HTERT RPE-1 (cell line): Measurements from ENCODE around the gene CEP95.
"Not testable (repeated sequence)": the region's sequence is repeated elsewhere in the genome, so short reads cannot be mapped to it uniquely, and the experiment has no call there.

Source experiments
- in situ Hi-C: fragments of 300-500 bp; cut with MboI; formaldehyde crosslinking; loops from 4 replicates; pipeline ENCODE4 v1.14.3; 2020; ENCODE audit warnings: low sequenced_read_pairs

Gene CEP95, protein sequence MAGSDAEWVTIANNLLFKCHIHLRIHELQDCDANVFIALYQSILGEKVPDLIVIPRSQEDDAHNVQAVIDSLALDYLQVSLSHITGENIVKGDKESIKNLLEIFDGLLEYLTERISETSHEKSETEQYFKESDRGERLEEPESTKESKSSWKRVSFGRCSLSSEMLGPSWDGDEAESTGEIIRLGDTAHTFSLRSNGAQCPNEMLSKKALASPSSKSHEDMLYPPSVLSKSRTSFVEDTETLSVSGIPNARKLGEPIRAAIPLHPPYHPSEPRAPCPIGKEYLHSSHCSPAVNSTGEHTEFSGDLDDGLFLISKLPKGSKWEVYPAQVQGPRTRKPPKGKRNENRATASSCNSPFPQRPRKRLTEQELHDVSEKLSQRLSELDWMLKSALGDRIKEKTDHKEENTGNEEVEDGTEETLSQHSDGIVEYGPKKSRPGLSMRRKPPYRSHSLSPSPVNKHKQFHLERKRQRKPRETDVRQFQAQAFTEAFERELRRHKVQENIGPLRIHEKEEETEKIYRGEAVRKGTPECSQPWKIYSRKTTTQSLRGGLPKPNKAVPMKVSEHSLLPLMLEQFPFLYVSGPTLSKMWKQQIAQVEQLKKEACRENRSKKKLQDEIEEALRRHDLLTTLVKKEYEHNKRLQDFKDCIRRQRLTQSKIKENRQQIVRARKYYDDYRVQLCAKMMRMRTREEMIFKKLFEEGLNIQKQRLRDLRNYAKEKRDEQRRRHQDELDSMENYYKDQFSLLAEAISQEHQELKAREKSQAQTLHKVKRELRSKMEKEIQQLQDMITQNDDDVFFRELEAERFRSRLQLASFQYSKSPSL

DNA sequence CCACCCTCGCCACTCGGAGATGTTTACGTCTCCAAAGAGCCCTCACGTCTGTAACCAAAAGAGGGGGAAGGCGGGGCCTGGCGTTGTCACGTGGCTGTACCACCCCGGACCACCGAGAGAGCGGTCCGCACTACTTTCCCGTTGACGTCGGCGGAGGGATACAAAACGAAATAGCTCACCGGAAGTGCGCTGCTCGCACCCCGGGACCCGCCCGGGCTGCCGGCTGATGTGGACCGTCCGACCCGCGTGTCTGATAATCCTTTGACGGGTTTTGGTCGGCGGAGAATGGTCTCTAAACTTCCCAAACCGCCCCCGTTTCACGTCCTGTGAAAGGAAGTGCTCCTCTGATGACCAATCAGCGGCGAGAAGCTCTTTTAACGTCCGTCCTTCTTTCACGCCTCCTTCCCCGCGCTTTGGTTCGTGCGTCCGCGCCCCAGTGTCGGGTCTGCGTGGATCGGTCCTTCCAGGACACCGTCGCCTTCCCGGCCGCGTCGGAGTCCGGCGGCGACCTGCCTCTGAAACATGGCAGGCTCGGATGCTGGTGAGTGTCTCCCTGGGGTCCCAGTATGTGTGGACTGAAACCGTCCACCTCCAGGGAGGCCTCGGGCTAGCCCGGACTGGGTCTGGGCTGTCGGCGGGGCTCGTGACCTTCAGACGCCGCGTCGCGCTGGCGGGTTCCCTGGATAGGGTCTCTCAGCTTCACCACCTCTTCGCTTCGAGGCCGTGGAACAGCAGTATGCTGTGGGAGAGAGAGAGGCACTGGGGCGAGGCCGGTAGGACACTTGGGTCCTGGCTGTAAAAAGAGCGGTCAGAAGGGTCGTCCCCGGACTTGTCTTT is at the start of gene CEP95:
Gene CEP95 (plus strand): TSS at position 402 of the 837 bp plus-strand sequence. CDS start 121 bp downstream, at position 523.
- in situ Hi-C loops: no loop called here

DNA sequence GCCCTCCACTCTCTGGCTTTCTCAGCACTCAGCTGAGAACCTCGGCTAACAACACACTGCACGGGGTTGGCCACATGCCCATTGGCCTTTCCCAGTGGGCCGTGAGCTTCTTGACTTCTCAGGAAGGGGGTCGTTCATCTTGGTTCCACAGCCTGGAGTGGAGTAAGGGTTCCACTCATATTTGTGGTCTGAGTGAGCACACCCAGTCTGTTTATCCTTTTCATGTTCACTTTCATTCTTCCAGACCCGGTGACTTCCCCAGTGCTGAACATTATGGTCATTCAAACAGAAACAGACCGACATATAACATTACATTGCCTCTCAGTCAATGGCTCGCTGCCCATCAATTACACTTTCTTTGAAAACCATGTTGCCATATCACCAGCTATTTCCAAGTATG is 49.6 kb upstream of the CEP95 start:
- in situ Hi-C loops: no loop called here

DNA sequence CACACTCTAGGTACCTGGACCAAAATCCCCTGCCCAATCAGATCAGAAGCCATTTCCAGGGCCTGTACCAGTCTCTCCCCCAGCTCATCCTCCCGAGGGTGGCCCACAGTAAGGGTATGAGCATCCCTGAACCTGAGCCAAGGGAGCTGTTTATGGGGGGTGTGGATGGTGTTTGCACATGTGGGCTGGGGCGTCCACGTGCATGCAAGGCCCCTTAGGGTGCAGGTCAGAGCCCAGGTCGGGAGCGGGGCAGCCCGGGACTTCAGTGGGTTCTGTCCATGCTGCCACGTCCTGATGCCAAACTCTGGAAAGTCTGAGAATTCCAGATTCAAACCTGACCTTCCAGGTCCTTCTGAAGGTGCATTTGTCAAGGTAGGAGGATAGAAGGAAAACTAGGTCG is 48.0 kb upstream of the CEP95 start:
- in situ Hi-C loops: no loop called here

DNA sequence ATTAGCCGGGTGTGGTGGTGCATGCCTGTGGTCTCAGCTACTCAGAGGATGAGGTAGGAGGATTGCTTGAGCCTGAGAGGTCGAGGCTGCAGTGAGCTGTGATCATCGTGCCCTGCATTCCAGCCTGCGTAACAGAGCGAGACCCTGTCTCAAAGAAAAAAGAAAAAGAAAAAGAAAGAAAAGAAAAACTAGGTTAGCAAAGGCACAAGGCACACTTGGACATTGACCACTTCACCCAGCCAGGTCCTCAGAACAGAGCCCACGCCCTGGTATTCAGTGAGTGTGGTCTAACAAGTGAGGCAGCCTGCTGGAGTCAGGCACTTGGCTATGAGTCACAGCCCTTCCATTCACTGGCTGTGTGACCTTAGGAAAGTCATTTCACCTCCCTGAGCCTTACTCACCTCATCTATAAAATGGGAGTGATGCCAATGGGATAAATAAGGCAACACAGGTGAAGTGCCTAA is 47.5 kb upstream of the CEP95 start:
- in situ Hi-C loops: no loop called here

DNA sequence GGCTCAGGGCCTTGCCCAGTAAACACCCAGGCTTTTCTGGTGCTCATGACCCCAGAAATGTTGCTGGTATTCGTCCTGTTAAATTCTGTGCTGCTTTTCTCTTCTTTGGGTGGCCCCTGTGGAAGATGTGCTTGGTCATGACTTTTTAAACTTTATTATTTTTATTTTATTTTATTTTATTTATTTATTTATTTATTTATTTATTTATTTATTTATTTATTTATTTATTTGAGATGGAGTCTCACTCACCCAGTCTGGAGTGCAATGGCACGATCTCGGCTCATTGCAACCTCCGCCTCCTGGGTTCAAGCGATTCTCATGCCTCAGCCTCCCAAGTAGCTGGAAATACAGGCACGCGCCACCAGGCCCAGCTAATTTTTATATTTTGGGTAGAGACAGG is 47.0 kb upstream of the CEP95 start:
- in situ Hi-C loops: not testable (repeated sequence)

DNA sequence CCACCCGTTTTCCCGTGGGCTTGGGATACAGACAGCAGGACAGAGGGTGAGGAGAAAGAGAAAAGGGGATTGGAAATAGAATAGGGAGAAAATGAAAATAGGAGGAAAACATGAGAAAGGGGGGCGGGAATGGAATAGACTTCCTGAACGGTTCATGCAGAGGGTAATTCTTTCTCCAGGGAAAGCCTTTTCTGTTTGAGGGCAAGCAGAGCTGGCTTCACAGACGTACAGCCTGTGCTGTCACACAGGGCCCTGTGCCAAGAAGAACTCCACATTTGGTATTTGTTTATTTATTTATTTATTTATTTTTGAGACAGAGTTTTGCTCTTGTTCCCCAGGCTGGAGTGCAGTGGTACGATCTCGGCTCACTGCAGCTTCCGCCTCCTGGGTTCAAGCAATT is 45.8 kb upstream of the CEP95 start:
- in situ Hi-C loops: no loop called here

DNA sequence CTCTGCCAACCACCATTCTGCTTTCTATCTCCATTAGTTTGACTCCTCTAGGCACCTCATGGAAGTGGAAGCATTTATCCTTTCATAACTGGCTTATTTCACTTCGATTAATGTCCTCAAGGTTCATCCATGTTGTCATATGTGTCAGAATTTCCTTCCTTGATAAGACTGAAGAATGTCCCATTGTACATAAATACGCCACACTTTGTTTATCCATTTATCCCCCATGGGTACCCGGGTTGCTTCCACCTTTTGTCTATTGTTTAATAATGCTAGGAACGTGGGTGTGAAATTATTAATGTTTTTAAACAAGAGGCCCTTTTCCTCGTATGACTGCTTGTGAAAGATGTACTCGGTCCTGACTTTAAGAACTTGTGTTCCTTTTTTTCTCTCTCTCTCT is 45.0 kb upstream of the CEP95 start:
- in situ Hi-C loops: no loop called here

DNA sequence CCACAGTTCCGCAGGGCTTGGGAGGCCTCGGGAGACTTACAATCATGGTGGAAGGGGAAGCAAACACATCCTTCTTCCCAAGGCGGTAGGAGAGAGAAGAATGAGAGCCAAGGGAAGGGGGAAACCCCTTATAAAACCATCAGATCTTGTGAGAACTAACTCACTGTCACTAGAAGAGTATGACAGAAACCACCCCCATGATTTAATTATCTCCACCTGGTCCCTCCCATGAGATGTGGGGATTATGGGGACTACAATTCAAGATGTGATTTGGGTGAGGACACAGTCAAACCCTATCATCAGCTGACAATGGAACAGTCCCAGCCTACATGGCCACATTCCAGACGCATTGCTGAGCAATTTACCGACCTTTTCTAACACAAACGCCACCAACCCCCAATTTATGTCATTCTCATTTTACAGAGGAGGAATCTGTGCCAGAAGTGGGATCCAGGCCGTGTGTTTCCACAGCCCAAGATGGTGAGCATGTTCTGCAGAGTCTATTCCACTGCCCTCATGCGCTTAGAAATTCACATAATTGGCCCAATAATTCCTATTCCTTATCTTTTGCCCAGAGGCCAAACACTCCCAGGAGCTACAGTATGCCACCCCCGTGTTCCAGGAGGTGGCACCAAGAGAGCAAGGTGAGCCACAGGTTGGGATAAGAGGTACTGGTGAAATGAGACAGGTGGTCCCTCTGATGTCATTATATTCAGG is 40.6 kb upstream of the CEP95 start:
- in situ Hi-C loops: no loop called here

DNA sequence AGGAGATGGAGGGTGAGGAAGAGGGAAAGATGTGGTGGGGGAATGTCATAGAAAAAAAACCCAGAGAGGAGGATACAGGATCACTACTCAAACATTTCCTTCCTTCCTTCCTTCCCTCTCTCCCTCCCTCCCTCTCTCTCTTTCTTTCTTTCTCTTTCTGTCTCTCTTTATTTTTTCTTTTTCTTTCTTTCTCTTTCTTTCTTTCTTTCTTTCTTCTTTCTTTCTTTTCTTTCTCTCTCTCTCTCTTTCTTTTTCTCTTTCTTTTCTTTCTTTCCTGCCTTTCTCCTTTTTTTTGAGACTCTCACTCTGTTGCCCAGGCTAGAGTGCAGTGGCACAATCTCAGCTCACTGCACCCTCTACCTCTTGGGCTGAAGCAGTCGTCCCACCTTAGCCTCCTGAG is 39.9 kb upstream of the CEP95 start:
- in situ Hi-C loops: not testable (repeated sequence)

DNA sequence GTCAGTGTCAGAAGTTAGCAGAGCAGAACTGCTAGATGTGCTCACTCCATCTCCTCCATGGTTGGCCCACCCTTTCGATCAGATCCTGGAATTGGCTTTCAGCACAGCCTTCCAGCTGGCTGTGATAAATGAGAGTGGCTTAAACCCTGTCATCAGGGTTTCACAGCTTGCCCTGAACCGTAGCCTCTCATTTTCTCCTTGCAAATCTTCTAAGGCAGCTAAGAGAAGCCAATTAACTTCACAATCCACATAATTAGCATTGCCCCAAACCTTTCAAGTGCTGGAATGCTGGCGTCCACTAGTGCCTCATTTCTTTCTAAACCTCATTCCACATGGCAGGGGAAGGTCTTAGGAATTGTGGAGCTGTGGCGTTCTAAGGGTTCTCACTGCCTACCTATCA is 36.2 kb upstream of the CEP95 start:
- in situ Hi-C loops: no loop called here

DNA sequence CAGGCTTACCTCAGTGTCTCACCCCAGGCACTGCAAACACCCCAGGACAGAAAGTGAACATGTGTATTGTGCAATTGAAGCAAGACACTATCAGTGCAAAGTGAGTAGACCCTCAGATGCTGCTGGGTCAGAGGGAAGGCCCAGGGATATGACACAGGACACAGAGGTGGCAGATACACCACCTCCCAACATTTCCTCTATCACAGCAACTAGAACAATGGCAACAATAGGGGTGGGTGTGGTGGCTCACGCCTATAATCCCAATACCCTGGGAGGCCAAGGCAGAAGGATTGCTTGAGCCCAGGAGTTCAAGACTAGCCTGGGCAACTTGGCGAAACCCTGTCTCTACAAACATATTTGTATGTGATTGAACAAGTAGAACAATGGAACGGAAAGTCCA is 35.3 kb upstream of the CEP95 start:
- in situ Hi-C loops: no loop called here

DNA sequence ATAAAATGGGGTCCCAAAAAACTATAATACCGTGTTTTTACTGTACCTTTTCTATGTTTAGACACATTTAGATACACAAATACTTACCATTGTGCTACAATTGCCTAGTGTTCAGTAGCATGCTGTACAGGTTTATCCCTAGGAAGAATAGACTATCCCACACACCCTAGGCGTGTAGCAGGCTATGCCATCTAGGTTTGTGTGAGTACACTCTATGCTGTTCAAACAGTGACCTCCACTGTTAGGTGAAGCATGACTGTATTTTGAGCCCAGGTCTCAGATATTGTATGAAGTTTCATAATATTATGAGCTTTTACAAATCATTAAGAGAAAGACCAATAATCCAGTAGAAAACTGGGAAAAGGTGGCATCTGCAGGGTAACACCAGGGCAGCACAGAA is 34.2 kb upstream of the CEP95 start:
- in situ Hi-C loops: no loop called here

DNA sequence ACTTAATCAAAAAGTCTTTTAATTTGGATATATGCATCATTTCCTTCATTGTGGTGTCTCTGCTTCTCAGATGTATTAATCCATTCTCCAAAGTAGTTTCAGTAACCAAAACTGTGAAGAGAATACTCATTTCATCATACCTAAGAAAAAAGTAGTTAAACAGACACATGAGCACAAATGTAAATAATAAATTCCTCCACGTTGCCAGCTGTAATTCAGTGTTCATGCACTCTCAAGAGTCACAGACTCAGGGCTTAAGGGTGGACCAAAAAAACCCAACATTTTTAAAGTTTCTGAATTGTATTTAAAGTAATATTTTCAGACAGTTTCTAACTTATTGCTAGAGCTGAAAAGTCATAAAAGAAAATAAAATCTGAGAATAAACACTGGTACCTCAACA is 28.9 kb upstream of the CEP95 start:
- in situ Hi-C loops: no loop called here

DNA sequence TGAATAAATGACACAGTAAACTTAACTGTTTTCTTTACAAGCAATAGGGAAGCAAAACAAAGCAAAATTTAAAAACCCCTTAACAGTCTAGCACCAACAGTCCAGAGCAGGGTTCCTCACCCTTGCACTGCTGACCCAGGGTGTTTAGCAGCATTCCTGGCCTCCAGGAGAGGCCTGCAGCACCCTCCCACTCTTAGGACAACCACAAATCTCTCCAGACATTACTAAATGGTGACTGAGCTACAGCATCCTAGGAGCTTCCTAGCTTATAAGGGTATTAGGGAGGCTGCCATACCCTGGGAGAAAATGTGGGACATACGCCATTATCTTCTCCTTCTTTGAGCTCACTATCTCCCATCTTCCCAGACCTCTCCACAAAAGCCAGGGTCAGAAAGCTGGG is 25.8 kb upstream of the CEP95 start:
- in situ Hi-C loops: no loop called here

DNA sequence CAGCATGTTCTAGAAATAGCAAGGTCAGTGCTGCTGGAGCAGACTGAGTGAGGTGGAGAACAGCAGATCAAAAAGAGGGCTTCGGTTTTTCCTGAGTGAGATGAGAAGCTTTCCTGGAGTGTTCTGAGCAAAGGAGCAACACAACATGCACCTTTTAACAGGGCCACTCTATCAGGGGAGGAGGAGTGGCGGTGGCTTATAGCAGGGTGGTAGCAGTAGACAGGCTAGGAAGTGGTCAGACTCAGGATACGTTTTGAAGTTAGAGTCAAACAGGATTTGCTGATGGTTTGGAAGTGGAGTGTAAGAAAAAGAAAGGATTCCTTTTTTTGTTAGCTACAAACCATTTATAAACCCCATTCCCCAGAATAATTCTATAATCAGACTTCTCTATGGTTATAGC is 22.4 kb upstream of the CEP95 start:
- in situ Hi-C loops: no loop called here

DNA sequence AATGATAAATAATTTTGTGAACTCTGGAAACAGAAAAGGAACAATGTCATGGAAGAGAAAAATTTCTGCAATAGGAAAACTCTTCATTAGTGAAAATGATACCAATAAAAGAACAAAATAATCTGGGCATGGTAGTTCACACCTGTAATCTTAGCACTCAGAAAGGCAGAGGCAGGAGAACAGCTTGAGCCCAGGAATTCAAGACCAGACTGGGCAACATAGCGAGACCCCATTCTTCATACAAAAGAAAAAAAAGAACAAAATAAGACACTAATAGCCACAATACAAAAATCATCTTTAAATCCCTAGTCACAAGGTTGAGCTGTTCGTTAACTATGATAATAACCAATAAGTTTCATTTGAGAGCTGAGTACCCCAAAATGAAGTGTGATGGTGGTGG is 18.5 kb upstream of the CEP95 start:
- in situ Hi-C loops: no loop called here

DNA sequence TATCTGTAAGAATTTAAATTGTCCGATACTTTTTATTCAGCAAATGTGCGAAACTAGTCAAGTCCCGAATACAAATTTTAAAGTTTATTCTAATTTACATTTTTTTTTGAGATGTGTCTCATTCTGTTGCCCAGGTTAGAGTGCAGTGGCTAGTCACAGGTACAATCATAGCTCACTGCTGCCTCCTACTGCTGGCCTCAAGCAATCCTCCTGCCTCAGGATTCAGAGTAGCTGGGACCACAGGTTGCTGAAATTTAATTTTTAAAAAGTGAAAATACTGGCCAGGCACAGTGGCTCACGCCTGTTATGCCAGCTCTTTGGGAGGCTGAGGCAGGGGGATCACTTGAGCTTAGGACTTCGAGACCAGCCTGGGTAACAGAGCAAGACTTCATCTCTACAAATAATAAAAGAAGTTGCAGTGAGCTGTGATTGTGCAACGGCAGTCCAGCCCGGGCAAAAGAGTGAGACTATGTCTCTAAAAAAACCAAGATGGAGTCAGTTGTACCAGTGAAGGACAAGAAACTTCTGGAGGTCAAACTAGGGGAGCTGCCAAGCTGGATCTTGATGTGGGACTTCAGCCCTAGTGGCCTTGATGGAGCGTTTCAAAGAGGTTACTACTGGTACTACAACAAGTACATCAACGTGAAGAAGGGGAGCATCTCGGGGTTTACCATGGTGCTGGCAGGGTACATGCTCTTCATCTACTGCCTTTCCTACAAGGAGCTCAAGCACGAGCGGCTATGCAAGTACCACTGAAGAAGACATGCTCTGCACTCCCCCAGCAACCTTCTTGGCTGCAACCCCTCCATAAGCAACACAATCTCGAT is 15.5 kb upstream of the CEP95 start:
- in situ Hi-C loops: no loop called here

DNA sequence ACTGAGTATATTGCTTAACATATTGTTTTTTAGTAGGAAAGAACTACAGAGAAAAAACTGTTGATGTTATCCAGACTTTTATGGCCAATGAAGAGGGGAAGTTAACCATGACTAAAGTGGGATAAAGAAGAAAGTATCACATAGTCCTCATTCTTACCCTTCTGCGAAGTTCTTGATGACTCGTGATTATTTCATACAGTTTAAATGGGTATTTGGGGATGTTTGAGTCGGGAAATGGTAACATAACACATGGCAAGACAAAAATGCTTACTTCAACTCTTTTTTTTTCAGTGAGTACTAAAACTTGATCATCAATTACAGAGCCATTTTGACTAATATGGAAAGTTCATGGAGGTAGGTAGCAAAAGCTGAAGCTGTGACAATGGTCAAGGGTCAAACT is 14.8 kb upstream of the CEP95 start:
- in situ Hi-C loops: no loop called here

DNA sequence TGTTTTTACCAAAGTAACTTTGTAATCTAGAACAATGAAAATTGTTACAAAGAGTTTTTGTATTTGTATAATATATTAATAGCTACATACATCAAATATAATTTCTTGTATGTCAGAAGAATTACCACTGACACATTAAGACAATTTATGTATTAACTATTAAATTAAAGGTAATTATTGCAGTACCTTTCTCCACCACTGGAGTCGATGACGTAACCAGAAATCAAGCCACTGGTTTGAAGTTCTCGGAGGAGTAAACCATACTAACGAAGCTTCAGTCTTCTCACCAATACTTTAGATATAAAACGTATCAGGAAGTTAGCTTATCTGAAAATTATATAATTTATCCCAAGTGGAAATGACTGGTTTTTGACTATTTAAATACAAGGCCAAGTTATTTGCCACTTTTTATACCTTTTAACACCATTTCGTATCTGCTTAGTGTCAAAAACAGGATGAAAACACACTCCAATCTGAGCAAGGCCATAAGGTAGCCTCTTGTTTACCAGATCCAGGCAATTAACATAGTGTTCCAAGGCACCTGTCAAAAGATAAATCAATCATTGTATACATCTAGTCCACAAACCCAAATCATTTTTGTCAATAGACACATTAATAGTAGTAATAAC is 14.2 kb upstream of the CEP95 start:
- in situ Hi-C loops: no loop called here
